ENCODE measurements around the gene EOLA1.
"Not testable (repeated sequence)": the region's sequence is repeated elsewhere in the genome, so short reads cannot be mapped to it uniquely, and the experiment has no call there.

Gene EOLA1

GRCh38 chrX:149540621-149541520 is at the start of gene EOLA1:
Gene EOLA1, plus strand, starts transcription at chrX:149541012. Its CDS starts 4,619 bp downstream, at chrX:149545631.
- in situ Hi-C loops (cut with MboI; ENCODE audit: low pct_unique_long_range_greater_than_20kb, low sequenced_read_pairs): no loop called here
- DNase-seq: peak; percentile 99

GRCh38 chrX:149491812-149492211 is 49.0 kb upstream of the EOLA1 start:
- in situ Hi-C loops (cut with MboI; ENCODE audit: low pct_unique_long_range_greater_than_20kb, low sequenced_read_pairs): no loop called here
- DNase-seq: no peak

- DNase-seq: peak; percentile 34
- in situ Hi-C loops (cut with MboI; ENCODE audit: low pct_unique_long_range_greater_than_20kb, low sequenced_read_pairs): no loop called here
Observed at GRCh38 chrX:149493567-149494562, 46.9 kb upstream of the EOLA1 start.

- no peak for DNase-seq
- in situ Hi-C loops (cut with MboI; ENCODE audit: low pct_unique_long_range_greater_than_20kb, low sequenced_read_pairs): no loop called here
Observed at GRCh38 chrX:149494844-149495565, 45.8 kb upstream of the EOLA1 start.

GRCh38 chrX:149495573-149496071 is 45.2 kb upstream of the EOLA1 start:
- DNase-seq: no peak
- in situ Hi-C loops (cut with MboI; ENCODE audit: low pct_unique_long_range_greater_than_20kb, low sequenced_read_pairs): no loop called here

- no peak for DNase-seq
- in situ Hi-C loops (cut with MboI; ENCODE audit: low pct_unique_long_range_greater_than_20kb, low sequenced_read_pairs): no loop called here
Observed at GRCh38 chrX:149497054-149497453, 43.8 kb upstream of the EOLA1 start.

- in situ Hi-C loops (cut with MboI; ENCODE audit: low pct_unique_long_range_greater_than_20kb, low sequenced_read_pairs): no loop called here
- DNase-seq: no peak
Observed at GRCh38 chrX:149497626-149498025, 43.2 kb upstream of the EOLA1 start.

- in situ Hi-C loops (cut with MboI; ENCODE audit: low pct_unique_long_range_greater_than_20kb, low sequenced_read_pairs): no loop called here
- DNase-seq: no peak
Observed at GRCh38 chrX:149498767-149499166, 42.0 kb upstream of the EOLA1 start.

GRCh38 chrX:149499766-149500165 is 41.0 kb upstream of the EOLA1 start:
- DNase-seq: no peak
- in situ Hi-C loops (cut with MboI; ENCODE audit: low pct_unique_long_range_greater_than_20kb, low sequenced_read_pairs): loop anchor here (25.0 kb wide), 1 partner anchor 138 kb away; the partner anchor contains the start of gene TMEM185A

GRCh38 chrX:149502923-149503322 is 37.9 kb upstream of the EOLA1 start:
- DNase-seq: not testable (repeated sequence)

GRCh38 chrX:149503446-149503845 is 37.4 kb upstream of the EOLA1 start:
- in situ Hi-C loops (cut with MboI; ENCODE audit: low pct_unique_long_range_greater_than_20kb, low sequenced_read_pairs): loop anchor here (25.0 kb wide), 1 partner anchor 134 kb away; the partner anchor contains the start of gene TMEM185A
- DNase-seq: peak; percentile 89

More at GRCh38 chrX:149502923-149503322, 37.9 kb upstream of the EOLA1 start:
- in situ Hi-C loops (cut with MboI; ENCODE audit: low pct_unique_long_range_greater_than_20kb, low sequenced_read_pairs): loop anchor here (25.0 kb wide), 1 partner anchor 134 kb away; the partner anchor contains the start of gene TMEM185A

GRCh38 chrX:149504226-149504914 is 36.4 kb upstream of the EOLA1 start:
- in situ Hi-C loops (cut with MboI; ENCODE audit: low pct_unique_long_range_greater_than_20kb, low sequenced_read_pairs): loop anchor here (25.0 kb wide), 1 partner anchor 133 kb away; the partner anchor contains the start of gene TMEM185A
- DNase-seq: peak; percentile 59

- in situ Hi-C loops (cut with MboI; ENCODE audit: low pct_unique_long_range_greater_than_20kb, low sequenced_read_pairs): loop anchor here (25.0 kb wide), 1 partner anchor 132 kb away; the partner anchor contains the start of gene TMEM185A
- peak; percentile 94 for DNase-seq
Observed at GRCh38 chrX:149504915-149505651, 35.7 kb upstream of the EOLA1 start, which contains the start of gene IDS. Gene IDS, minus strand, starts transcription at chrX:149505306. Its CDS starts 169 bp downstream, at chrX:149505137.

- DNase-seq: no peak
- in situ Hi-C loops (cut with MboI; ENCODE audit: low pct_unique_long_range_greater_than_20kb, low sequenced_read_pairs): loop anchor here (25.0 kb wide), 1 partner anchor 132 kb away; the partner anchor contains the start of gene TMEM185A
Observed at GRCh38 chrX:149505671-149506070, 35.1 kb upstream of the EOLA1 start.

- in situ Hi-C loops (cut with MboI; ENCODE audit: low pct_unique_long_range_greater_than_20kb, low sequenced_read_pairs): loop anchor here (25.0 kb wide), 1 partner anchor 131 kb away; the partner anchor contains the start of gene TMEM185A
- no peak for DNase-seq
Observed at GRCh38 chrX:149506349-149506748, 34.5 kb upstream of the EOLA1 start.

- in situ Hi-C loops (cut with MboI; ENCODE audit: low pct_unique_long_range_greater_than_20kb, low sequenced_read_pairs): loop anchor here (25.0 kb wide), 1 partner anchor 129 kb away; the partner anchor contains the start of gene TMEM185A
- no peak for DNase-seq
Observed at GRCh38 chrX:149508467-149508866, 32.3 kb upstream of the EOLA1 start.

GRCh38 chrX:149510386-149510785 is 30.4 kb upstream of the EOLA1 start:
- in situ Hi-C loops (cut with MboI; ENCODE audit: low pct_unique_long_range_greater_than_20kb, low sequenced_read_pairs): loop anchor here (25.0 kb wide), 1 partner anchor 127 kb away; the partner anchor contains the start of gene TMEM185A
- DNase-seq: peak; percentile 49

Measured in KBM-7 (cell line).